SU-DHL-6 (cell line): Measurements from ENCODE around the gene SH3RF1.

Experiments used
- EZH2phosphoT487 ChIP-seq: fragments of 200-600 bp; sonication (generic), shearing (Covaris generic); conservative IDR thresholded peaks from 2 replicates; pipeline ENCODE4 v1.6.1; 2018; ENCODE audit warnings: mild to moderate bottlenecking, antibody characterized with exemption, low read length, moderate library complexity, mixed read lengths
- TF ChIP-seq, protein P1 (sequence below): fragments of 200-600 bp; sonication (generic); IDR thresholded peaks from one replicate; pipeline ENCODE4 v1.5.1; 2017; ENCODE audit warnings: antibody characterized with exemption, mild to moderate bottlenecking, low read length, moderate library complexity; ENCODE audit not compliant: insufficient read depth, poor library complexity, severe bottlenecking

DNA sequence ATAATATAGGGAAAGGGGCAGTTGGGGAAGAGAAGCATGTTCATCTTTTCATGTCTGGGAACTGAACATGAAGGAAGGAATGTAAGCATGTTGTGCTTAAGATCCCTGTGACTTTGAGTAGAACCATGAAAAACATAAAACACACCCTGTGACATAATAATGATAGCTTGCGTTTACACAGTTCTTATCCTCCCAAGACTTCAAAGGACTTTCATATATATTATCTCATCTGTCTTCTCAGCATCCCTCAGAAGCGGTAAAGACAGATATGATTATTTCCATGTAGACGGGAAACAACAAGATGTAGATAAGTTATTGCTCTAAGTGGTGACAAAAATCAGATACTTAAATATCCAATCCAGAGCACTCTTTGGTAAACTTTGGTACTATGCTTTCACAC is 3.3 kb upstream of the SH3RF1 start:
- TF ChIP-seq, protein P1, sequence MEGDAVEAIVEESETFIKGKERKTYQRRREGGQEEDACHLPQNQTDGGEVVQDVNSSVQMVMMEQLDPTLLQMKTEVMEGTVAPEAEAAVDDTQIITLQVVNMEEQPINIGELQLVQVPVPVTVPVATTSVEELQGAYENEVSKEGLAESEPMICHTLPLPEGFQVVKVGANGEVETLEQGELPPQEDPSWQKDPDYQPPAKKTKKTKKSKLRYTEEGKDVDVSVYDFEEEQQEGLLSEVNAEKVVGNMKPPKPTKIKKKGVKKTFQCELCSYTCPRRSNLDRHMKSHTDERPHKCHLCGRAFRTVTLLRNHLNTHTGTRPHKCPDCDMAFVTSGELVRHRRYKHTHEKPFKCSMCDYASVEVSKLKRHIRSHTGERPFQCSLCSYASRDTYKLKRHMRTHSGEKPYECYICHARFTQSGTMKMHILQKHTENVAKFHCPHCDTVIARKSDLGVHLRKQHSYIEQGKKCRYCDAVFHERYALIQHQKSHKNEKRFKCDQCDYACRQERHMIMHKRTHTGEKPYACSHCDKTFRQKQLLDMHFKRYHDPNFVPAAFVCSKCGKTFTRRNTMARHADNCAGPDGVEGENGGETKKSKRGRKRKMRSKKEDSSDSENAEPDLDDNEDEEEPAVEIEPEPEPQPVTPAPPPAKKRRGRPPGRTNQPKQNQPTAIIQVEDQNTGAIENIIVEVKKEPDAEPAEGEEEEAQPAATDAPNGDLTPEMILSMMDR: no peak
- no peak for TF ChIP-seq EZH2phosphoT487
